ENCODE results near the gene HS3ST4. TPM values are rescaled to one million over a fixed set of nuclear protein-coding genes. Genes with fewer than 3 reads are reported as not detected.

HS3ST4 gene
- total and polyA plus RNA-seq, 11 donors, result not detected

GRCh38 chr16:25692742-25693508 lies 1.2 kb downstream of the HS3ST4 start:
- DNase-seq (no peak), ATAC-seq (no peak)
- peak overlapping the region in 1 of 12 donors; percentile 52 for H3K4me3 ChIP-seq
- H3K9me3 ChIP-seq, result no peaks in the 10 kb centered on the region
- H3K36me3 ChIP-seq, result no peaks in the 10 kb centered on the region
- H3K4me1 ChIP-seq, result peaks cover 0 to 20% (median 0%) of the 10 kb centered on the region in 12 donors
- WGBS, 4 donors, result 1 to 5% (median 1%) methylated on average over 20 to 70 of the region's 70 CpGs
- intact Hi-C loops (cut with DNase I), result no loop called here
- no peak for TF ChIP-seq POLR2A (IDR thresholded peaks at IDR 0.05)
- TF ChIP-seq CTCF (IDR thresholded peaks at IDR 0.05), result no peak
- peaks cover 25 to 79% (median 44%) of the 10 kb centered on the region in 9 donors for H3K27me3 ChIP-seq
- no peak overlapping the region for H3K27ac ChIP-seq

GRCh38 chr16:25693631-25694030 lies 1.9 kb downstream of the HS3ST4 start:
- Histone ChIP-seq H3K27me3 (peaks cover 25 to 80% (median 44%) of the 10 kb centered on the region in 9 donors), H3K27ac (no peak overlapping the region), H3K9me3 (no peaks in the 10 kb centered on the region), H3K4me1 (peaks cover 0 to 20% (median 0%) of the 10 kb centered on the region in 12 donors), H3K36me3 (no peaks in the 10 kb centered on the region), H3K4me3 (no peak overlapping the region)
- 15 to 23% (median 16%) methylated on average over 9 of the region's 9 CpGs for WGBS, 4 donors
- no peak for ATAC-seq
- no peak for DNase-seq
- TF ChIP-seq CTCF (IDR thresholded peaks at IDR 0.05), result no peak
- no peak for TF ChIP-seq POLR2A (IDR thresholded peaks at IDR 0.05)
- intact Hi-C loops (cut with DNase I), result no loop called here

- WGBS, 4 donors, result 72 to 77% (median 75%) methylated on average over 7 of the region's 7 CpGs
- H3K27ac ChIP-seq, result no peak overlapping the region
- DNase-seq, result no peak
- no peak overlapping the region for H3K4me3 ChIP-seq
- ATAC-seq, result no peak
- no peaks in the 10 kb centered on the region for H3K36me3 ChIP-seq
- intact Hi-C loops (cut with DNase I), result no loop called here
- no peak for TF ChIP-seq CTCF (IDR thresholded peaks at IDR 0.05)
- no peak for TF ChIP-seq POLR2A (IDR thresholded peaks at IDR 0.05)
- no peaks in the 10 kb centered on the region for H3K4me1 ChIP-seq
- H3K9me3 ChIP-seq, result no peaks in the 10 kb centered on the region
- peaks cover 0 to 62% (median 23%) of the 10 kb centered on the region in 9 donors for H3K27me3 ChIP-seq
These were observed 7.3 kb downstream of the HS3ST4 start for GRCh38 chr16:25699069-25699468.

- Histone ChIP-seq H3K4me3 (no peak overlapping the region), H3K9me3 (no peaks in the 10 kb centered on the region), H3K36me3 (no peaks in the 10 kb centered on the region), H3K4me1 (no peaks in the 10 kb centered on the region), H3K27ac (no peak overlapping the region), H3K27me3 (peaks cover 0 to 59% (median 11%) of the 10 kb centered on the region in 9 donors)
- no peak for TF ChIP-seq CTCF (IDR thresholded peaks at IDR 0.05)
- no peak for TF ChIP-seq POLR2A (IDR thresholded peaks at IDR 0.05)
- intact Hi-C loops (cut with DNase I), result no loop called here
- no peak for ATAC-seq
- WGBS, 4 donors, result 80 to 84% (median 83%) methylated on average over 6 of the region's 6 CpGs
- DNase-seq, result no peak
These were observed 8.8 kb downstream of the HS3ST4 start for GRCh38 chr16:25700547-25700946.
